Measurements from ENCODE around the gene KRT82.
"Not testable (repeated sequence)": the region's sequence is repeated elsewhere in the genome, so short reads cannot be mapped to it uniquely, and the experiment has no call there.

KRT82 gene

GRCh38 chr12:52405922-52406385, at the start of gene KRT82:
TSS of gene KRT82 (minus strand) at chr12:52406335. CDS start at chr12:52406277, 58 bp downstream.
- DNase-seq = no peak

DNA sequence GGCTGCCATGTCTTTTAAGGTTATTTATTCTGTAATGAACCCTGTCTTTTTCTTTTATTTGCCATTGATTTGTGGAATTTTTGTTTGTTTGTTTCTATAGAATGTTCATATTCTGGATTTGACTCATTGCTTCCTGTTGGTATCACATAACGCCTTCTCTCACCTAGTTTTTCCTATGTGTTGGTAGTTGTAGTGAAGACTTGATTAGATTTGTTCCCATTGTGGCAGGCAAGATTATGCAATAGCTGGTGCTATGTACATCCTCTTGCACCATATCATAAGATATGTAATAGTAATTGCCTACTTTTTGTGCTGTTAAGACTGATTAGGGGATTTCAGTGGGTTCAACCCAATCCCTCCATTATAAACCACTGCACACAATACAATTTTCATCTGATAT, 49.7 kb upstream of the KRT82 start:
- no peak for DNase-seq

DNA sequence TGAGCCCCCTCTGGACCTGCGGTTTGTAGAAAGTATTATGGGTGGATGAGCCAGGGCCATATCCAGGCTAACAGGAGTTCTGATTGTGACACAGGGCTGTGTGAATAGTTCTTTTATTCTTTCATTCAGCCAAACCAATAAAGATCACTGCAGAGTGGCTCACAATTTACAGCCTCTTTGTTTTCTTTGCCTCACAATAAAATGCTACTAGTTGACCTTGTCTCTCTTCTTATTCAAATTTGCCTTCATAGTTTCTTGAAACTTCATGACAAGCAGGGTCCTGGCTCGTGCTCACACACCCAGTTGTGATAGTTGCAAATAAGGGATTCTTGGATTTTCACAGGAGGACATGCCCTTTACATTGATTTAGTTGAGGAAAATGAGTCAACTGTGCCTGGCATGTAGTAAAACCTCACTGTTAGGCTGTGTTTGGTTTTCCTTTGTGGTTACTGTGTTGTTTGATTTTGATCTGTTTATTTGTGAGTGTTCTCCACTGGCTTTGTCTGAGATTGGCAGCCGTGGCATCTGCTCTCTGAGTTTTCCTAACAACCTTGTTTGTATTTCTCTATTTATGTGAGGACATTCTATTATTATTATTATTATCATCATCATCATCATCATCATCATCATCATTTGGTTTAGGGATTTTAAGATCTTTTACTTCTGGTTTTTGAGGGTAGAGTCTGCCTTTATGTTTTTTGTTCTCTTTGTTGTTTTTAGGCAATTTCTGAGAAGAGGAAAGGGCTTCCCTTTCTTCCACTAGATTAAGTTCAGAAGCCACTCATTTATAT, 48.5 kb upstream of the KRT82 start:
- no peak for DNase-seq

- no peak for DNase-seq
These were observed 46.0 kb upstream of the KRT82 start, which contains the start of gene KRT6B for GRCh38 chr12:52452101-52452500. TSS of gene KRT6B (minus strand) at chr12:52452146. CDS start at chr12:52452078, 68 bp downstream.

GRCh38 chr12:52448228-52448627, 42.1 kb upstream of the KRT82 start:
- no peak for DNase-seq

- DNase-seq = not testable (repeated sequence)
These were observed 41.1 kb upstream of the KRT82 start for GRCh38 chr12:52447196-52447595.

DNA sequence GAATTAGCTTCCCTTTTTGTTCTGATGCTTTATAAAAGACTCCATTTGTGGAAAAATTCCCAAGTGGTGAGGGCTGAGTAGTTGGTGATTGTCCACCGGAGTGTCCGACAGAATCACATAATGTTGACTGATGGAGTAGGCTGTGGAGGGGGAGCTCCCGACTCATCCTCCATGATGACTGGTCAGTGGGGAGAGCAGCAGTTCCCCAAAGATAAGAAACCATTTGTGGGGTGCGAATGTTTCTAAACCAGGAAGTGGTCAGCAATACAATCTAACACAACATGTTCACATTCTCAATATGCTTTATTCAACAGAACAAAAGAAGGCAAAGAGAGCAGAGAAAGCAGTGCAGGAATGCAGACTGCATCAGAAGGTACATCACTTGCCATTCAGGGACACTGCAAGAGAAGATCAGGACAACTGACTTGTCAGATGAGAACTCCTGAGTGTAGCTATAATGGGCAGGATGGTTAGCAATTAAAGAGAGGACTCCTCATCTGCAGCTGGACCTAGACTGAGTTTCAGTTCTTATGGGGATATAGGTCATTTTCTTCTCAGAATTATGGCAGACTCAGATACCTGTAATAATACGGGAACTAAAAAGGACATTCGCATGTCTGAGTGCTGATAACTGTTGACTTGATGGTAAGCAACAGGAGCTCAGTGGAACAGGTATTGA, 40.4 kb upstream of the KRT82 start:
- DNase-seq = no peak

- DNase-seq = no peak
These were observed 39.7 kb upstream of the KRT82 start for GRCh38 chr12:52445876-52446275.

GRCh38 chr12:52444647-52445595, 38.8 kb upstream of the KRT82 start:
- no peak for DNase-seq

GRCh38 chr12:52443966-52444365, 37.8 kb upstream of the KRT82 start:
- no peak for DNase-seq

DNA sequence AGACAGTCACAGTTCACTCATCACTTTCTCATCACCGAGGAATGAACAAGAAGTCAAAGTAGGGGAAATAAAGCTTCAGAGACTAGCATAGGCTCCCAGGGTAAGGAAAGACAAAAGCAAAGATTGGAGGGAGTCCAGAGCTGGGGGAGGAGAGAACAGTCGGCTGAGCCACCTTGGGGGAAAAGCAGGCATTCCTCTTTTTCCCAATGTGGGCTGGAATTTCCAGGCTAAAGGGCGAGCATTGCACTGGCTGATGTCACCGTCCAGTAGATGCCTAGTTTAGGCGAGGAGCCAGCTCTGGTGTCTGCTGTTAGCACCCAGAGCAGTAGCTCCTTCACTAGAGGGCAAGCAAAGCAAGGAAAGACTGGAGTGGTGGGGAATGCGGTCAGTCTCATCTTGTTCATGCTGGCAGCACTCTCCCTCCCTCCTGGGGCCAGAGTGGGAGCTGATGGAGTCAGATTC, 36.5 kb upstream of the KRT82 start:
- no peak for DNase-seq

DNA sequence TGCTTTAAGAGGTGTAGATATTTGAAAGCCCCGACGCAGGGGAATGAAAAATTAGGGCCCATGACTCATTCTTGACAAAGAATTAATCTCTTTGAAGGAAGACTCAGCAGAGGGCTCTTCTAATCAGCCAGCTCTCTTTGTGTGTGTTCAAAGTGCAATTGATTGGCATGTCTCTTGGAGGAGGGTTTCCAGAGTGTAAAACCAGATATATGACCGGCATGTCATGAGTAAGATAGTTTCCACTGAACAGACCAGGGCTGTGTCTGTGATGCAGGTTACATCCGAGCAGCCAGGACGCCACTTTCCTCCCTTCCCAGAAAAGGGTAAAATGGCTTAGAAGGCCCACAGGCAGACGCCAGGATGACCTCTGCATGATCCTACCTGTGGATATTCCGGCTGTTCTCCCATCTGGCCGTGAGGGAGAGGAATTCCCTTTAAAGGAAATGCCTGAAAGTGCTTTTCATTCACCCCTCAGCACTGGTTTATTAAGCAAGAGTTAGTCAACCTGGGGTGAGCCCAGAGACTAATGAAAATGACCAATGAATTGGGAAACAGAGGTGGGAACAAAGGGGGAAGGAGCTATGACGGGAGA, 35.3 kb upstream of the KRT82 start:
- no peak for DNase-seq

DNA sequence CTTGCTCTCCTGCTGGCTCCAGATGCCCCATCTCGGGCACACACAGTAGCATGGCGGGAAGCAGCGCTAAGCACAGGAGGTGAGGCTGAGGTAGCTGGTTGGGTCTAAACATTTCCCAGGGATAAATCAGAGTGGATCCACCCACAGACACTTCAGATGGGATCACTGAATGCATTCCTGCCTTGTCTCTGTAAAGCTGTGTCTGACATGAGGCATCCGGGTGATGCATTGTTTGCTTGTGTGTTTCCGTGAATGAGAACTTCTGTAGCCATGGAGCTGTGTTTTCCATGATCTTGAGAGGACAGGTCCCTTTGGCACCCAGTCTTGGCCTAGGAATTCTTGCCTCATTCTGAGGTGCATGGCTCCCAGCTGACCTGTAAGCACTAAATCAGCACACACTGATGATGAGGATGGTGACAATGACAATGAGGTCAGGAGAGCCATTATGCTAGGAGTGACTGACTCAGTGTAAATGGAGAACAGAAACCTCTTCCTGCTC, 34.7 kb upstream of the KRT82 start:
- DNase-seq = no peak

GRCh38 chr12:52439845-52440244, 33.7 kb upstream of the KRT82 start:
- DNase-seq = no peak

DNA sequence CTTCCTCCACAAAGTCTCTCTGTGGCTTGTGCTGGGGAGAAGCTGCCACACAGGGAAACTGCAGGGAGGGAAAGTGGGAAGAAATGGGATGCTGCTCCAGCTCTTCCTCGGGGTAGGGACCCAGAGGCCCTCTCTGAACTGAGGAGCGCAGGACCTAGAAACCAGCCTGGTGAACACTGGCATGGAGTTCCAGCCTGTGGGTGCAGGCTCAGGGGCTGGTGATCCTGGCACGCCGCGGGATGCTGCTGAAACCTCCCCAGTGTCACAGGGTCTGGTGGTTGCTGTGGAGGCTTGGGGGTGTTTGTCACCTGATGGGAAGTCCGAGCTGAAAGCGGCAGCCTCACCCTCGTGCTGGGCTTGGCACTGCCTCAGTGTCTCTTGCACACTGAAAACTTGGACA, 33.3 kb upstream of the KRT82 start:
- DNase-seq = no peak

DNA sequence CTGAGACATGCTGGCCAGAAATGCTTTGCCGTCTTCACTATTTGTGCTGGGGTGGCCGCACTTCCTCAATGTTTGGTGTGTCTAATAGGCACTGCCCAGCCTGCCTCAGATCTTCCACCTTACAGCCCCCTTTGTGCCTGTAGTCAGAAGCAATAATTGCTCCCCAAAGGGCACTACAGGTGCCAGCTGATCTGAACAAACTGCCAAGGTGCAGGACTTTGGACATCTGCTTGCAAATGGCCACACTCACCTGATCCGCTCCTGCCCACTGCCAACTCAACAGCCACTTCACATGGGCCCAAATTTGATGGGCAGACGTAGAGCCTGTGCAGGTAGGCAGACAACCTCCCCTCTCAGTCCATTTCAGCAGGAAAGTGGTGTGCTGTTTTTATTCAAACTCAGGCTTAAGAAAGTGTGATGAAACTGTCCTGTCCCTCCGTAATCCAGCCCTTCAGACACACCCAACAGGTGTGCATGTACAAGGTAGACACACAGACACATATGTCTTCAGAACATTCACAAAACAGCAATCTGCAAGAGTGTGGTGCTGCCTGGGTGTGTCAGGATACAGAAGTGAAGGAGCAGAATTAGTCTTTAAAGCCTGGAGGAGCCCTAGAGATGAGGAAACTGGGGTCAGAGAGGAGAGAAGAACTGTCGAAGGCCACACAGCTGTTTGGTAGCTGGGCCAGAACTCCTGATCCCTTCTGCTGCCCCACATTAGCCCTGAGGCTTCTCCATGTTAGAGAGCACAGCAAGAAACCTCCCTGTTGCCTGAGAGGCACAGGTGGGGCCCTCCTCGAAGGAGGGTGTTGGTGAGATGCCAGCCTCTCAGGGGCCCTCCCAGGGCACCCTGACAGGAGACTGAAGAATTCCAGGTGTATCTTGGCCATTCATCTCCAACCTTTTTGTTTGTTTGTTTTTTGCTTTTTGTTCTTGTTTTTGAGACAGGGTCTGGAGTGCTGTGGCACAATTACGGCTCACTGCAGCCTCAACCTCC, 32.5 kb upstream of the KRT82 start:
- DNase-seq = no peak

GRCh38 chr12:52437508-52437907, 31.4 kb upstream of the KRT82 start:
- no peak for DNase-seq

- no peak for DNase-seq
These were observed 30.8 kb upstream of the KRT82 start for GRCh38 chr12:52436828-52437474.

GRCh38 chr12:52436000-52436827, 30.1 kb upstream of the KRT82 start:
- DNase-seq = no peak

DNA sequence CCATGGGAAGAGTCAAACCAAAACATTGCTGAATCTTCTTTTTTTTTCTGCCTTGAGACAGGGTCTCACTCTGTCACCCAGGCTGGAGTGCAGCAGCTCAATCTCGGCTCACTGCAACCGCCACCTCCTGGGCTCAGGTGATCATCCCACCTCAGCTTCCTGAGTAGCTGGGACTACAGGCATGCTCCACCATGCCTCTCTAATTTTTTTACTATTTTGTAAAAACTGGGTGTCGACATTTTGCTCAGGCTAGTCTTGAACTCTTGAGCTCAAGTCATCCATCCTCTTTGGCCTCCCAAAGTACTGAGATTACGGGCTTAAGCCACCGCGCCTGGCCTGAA, 29.5 kb upstream of the KRT82 start:
- DNase-seq = no peak

Data from NCI-H2081 treated with DMSO at 0.1 percent for 48 hours (cell line).